VCaP (cell line): ENCODE results near the gene CCDC110.

Experiments used
- H3K27ac ChIP-seq: fragments of 450-650 bp; 2 replicates; pipeline ENCODE4 v1.5.1; 2017
- TF ChIP-seq, protein P1 (sequence below): fragments of 450-650 bp; conservative IDR thresholded peaks from 2 replicates; pipeline ENCODE4 v1.5.1; 2017; ENCODE audit warnings: mild to moderate bottlenecking, moderate library complexity

The CCDC110 gene

DNA sequence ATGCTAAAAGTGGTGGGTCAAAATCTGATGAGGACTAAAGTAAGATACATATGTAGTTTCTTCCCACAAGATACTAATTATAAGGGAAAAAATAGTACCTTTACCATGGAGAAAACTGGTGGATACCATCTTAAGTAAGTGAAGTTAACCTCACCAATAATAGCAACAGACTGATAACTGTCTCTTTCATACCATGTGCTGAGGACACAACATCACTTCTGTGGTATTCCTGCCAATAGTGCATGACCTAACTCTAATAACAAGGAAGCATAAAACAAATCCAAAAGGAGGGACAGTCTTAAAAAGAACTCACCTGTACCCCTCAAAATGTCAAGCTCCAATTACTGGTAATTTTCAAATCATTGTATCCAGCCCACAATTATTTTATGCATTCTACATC lies 54.6 kb downstream of the CCDC110 start:
- no peak overlapping the region for H3K27ac ChIP-seq
- TF ChIP-seq, protein P1, sequence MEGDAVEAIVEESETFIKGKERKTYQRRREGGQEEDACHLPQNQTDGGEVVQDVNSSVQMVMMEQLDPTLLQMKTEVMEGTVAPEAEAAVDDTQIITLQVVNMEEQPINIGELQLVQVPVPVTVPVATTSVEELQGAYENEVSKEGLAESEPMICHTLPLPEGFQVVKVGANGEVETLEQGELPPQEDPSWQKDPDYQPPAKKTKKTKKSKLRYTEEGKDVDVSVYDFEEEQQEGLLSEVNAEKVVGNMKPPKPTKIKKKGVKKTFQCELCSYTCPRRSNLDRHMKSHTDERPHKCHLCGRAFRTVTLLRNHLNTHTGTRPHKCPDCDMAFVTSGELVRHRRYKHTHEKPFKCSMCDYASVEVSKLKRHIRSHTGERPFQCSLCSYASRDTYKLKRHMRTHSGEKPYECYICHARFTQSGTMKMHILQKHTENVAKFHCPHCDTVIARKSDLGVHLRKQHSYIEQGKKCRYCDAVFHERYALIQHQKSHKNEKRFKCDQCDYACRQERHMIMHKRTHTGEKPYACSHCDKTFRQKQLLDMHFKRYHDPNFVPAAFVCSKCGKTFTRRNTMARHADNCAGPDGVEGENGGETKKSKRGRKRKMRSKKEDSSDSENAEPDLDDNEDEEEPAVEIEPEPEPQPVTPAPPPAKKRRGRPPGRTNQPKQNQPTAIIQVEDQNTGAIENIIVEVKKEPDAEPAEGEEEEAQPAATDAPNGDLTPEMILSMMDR: no peak

DNA sequence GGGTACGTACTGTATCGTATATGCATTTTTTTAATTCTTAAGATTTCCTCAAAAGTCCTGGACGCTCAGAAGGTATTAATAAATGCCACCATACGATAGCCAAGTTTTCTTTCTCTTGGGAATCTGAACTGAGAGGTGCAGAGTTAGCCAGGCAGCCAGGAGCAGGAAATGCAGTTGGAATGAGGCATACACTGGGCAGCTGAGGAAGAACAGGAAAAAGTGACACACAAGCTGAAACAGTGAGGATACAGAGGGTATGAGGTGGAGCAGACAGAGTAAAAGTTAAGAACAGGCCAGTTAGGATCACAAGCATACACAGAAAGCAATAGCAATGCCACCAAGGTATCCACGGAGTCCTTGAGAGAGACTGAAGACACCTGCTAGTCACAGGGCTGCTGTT lies 59.1 kb downstream of the CCDC110 start:
- H3K27ac ChIP-seq: no peak overlapping the region
- TF ChIP-seq, protein P1: no peak

DNA sequence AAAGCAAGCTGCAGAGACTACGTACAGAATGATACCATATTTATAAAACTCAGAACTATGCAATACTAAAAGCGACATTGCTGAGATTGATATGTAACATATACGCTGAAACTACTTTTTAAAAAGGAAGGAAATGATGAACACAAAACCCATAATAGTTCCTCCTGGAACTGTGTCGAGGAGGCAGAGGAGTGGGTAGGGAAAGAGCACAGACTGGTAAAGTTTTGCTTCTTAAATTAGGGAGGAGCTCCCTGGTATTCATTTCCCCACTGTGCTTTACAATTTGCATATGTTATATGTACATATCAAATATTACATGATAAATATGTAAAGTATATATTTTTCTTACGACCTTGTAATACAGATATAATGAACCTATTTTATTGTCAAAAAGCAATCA lies 59.7 kb downstream of the CCDC110 start:
- TF ChIP-seq, protein P1: no peak
- H3K27ac ChIP-seq: no peak overlapping the region

DNA sequence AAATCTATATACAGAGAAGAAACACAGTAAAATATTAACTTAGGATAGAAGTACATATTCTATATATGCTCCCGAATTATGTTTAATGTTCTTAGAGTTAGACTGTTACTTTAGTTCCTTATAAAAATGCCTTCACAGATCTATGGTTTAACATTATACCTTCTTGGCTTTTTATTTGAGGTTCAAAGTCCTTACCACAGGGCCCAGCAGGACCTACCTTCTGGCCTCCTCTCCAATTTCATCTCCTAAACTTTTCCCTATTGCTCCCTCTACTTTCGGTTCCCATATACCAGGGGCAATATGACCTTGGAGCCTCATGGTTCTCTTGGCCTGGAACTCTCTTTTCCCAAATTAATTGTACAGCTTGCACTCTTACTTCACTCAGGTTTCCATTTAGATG lies 63.1 kb downstream of the CCDC110 start:
- TF ChIP-seq, protein P1: no peak
- no peak overlapping the region for H3K27ac ChIP-seq

DNA sequence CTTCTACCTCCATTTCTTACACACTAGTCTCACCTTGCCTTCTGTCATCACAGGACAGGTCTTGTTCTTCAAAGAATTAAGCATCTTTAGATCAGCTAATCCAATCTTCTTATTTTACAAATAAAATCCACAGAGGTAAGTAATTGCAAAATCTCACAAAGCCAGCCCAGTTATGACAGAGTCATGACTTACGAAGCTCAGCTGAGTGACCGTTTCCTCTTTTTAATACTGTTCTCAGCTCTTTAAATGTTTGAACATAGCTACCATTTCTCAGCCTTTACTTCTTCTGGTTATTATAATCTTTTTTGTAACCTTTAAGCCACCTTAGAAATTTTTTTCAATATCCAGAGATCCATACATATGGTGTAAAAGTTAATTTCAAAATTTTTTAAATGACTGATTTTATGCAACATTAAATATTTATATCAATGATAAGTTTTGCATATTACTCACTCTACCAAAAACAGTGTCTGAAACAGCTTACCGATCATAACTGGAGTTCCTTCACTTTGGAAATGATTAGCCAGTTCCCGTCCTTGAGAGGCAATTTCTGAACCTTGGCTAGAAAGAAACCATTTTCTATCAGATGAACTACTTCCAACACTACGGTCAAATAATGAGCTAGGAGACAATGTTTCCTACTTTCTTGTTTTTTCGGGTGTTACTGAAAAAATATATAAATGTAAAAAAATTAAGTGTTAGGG lies 66.1 kb downstream of the CCDC110 start:
- H3K27ac ChIP-seq: no peak overlapping the region
- TF ChIP-seq, protein P1: no peak

DNA sequence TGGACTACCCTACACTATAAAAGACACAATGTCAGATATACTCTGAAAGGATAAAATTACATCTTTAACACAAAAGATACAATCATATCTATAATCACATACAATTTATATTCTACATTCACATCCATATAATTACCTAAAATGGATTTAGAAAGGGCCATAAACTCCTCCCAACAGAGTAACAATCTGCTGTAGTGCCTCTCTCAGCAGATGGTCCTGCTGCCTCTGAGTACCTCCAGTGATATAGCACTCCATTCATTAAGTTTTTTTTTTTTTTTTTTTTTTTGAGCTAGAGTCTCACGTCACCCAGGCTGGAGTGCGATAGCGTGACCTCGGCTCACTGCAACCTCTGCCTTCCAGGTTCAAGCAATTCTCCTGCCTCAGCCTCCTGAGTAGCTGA lies 67.5 kb downstream of the CCDC110 start:
- H3K27ac ChIP-seq: no peak overlapping the region
- TF ChIP-seq, protein P1: no peak

DNA sequence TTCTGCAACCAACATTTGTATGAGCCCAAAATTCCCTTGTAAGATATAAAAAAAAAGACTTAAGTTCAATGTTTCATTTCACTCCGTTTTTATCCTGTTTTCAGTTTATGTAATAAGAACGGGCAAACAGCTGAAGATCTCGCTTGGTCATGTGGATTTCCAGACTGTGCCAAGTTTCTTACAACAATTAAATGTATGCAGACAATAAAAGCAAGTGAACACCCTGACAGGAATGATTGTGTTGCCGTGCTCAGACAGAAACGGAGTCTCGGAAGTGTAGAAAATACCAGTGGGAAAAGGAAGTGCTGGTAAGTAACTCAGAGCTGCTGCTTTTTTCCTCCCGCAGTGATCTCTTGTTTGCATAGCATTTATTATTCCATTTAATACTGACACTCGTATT lies 72.1 kb downstream of the CCDC110 start:
- TF ChIP-seq, protein P1: no peak
- H3K27ac ChIP-seq: peak overlapping the region; percentile 63
